H1 (cell line): ENCODE results near the gene EVI5. TPM values are rescaled to one million over a fixed set of nuclear protein-coding genes. Genes with fewer than 3 reads are reported as not detected.

ENCODE experiments used
- JUND ChIP-seq: IDR thresholded peaks from 2 replicates; pipeline ENCODE4 v1.6.1; 2011; ENCODE audit warnings: mild to moderate bottlenecking, improper control_type of control experiment, low read length
- SAP30 ChIP-seq: fragments of 300-600 bp; sonication (generic); IDR thresholded peaks from 2 replicates; pipeline ENCODE4 v1.7.1; 2012; ENCODE audit warnings: low read length, moderate library complexity, mild to moderate bottlenecking, inconsistent platforms; ENCODE audit not compliant: insufficient read depth, insufficient replicate concordance
- polyA plus RNA-seq, 7 experiments: library from polyadenylated mRNA; depleted of rRNA in 3 of 7; stranded (reverse) in 5 of 7; unstranded in 2 of 7; fragments of >200 nt in 5 of 7; fragments of 200-250 nt in 2 of 7; gene quantifications; 1 replicate in 5 of 7; 2 replicates in 1 of 7; 4 replicates in 1 of 7; pipeline versions ENCODE4 v1.2.1 to v1.2.3, GENCODE V29; 2011 to 2013; ENCODE audit warnings: missing spikeins in 2 of 7, mixed read lengths in 2 of 7
- total RNA-seq: library from RNA; stranded (reverse); fragmentation: NEBNext Ultra II Directional; extraction: Animal tissue kit (Norgen Biotek cat#: 25700); gene quantifications from 2 replicates; pipeline ENCODE4 v1.2.1, GENCODE V29; 2021
- TF ChIP-seq, protein P1 (sequence below): fragments of 300-600 bp; sonication (generic); IDR thresholded peaks from 2 replicates; pipeline ENCODE4 v1.7.1; 2012; ENCODE audit warnings: low read length, moderate library complexity, mild to moderate bottlenecking, inconsistent platforms; ENCODE audit not compliant: insufficient replicate concordance
- TF ChIP-seq, protein P2 (sequence below): IDR thresholded peaks from 2 replicates; pipeline ENCODE4 v1.6.1; 2012; ENCODE audit warnings: inconsistent platforms
- TF ChIP-seq, protein P3 (sequence below), 3 experiments: IDR thresholded peaks; 1 replicate in 2 of 3; 2 replicates in 1 of 3; pipeline versions ENCODE4 v1.5.1 to v1.6.1; 2011; ENCODE audit warnings: low read length in 3 of 3, mild to moderate bottlenecking in 3 of 3, inconsistent platforms in 2 of 3, low read depth in 1 of 3, moderate library complexity in 1 of 3; ENCODE audit not compliant: insufficient read depth in 1 of 3; ENCODE audit errors: control extremely low read depth in 1 of 3

The EVI5 gene
- total and polyA plus RNA-seq, 2 of the 8 experiments (the other 6 are each of a cell fraction or from before 2014, with no cell fraction given): 1.7 to 13.7 TPM

DNA sequence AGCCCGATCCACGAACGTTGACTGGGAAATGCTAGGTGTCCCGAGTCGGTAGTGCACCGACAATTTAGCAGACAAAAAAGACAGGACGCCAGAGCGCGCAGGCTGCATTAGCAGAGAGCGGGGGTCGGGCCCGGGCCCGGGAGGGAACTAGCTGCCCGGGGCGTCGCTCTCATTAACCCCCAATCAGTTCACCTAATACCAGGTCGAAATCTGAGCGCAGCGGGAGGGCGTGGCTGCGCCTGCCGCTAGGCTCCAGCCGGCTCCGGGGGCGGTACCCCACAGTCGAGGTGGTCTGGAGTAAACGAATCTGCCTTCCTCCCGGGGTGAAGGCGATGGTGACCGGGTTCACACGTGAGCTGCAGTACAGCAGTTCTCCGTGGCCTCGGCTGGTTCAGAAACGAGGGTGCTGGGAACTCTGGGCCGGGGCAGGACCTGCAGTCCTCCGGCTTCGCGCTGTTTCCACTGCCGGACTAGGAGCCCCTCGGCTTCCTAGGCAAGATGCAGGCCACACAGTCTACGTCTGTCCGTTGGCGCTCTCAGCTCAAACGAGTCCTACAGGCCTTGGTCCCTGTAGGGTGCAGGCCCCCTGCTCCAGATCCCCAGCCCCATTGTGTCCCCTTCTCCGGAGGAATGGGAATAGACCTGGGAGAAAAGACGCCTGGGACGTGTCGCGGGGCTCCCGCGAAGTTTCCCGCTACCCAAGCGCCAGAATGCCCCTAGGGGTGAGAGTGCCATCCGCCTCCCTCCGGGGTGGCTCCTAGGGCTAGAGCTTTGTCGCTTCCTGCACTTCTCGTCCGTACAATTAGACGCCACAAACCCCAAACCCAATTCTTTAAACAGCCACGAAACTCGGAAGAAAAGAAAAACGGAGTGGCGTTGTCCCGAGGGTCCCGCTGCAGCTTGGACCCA lies 300.2 kb downstream of the EVI5 start (continued):
- TF ChIP-seq, protein P1, sequence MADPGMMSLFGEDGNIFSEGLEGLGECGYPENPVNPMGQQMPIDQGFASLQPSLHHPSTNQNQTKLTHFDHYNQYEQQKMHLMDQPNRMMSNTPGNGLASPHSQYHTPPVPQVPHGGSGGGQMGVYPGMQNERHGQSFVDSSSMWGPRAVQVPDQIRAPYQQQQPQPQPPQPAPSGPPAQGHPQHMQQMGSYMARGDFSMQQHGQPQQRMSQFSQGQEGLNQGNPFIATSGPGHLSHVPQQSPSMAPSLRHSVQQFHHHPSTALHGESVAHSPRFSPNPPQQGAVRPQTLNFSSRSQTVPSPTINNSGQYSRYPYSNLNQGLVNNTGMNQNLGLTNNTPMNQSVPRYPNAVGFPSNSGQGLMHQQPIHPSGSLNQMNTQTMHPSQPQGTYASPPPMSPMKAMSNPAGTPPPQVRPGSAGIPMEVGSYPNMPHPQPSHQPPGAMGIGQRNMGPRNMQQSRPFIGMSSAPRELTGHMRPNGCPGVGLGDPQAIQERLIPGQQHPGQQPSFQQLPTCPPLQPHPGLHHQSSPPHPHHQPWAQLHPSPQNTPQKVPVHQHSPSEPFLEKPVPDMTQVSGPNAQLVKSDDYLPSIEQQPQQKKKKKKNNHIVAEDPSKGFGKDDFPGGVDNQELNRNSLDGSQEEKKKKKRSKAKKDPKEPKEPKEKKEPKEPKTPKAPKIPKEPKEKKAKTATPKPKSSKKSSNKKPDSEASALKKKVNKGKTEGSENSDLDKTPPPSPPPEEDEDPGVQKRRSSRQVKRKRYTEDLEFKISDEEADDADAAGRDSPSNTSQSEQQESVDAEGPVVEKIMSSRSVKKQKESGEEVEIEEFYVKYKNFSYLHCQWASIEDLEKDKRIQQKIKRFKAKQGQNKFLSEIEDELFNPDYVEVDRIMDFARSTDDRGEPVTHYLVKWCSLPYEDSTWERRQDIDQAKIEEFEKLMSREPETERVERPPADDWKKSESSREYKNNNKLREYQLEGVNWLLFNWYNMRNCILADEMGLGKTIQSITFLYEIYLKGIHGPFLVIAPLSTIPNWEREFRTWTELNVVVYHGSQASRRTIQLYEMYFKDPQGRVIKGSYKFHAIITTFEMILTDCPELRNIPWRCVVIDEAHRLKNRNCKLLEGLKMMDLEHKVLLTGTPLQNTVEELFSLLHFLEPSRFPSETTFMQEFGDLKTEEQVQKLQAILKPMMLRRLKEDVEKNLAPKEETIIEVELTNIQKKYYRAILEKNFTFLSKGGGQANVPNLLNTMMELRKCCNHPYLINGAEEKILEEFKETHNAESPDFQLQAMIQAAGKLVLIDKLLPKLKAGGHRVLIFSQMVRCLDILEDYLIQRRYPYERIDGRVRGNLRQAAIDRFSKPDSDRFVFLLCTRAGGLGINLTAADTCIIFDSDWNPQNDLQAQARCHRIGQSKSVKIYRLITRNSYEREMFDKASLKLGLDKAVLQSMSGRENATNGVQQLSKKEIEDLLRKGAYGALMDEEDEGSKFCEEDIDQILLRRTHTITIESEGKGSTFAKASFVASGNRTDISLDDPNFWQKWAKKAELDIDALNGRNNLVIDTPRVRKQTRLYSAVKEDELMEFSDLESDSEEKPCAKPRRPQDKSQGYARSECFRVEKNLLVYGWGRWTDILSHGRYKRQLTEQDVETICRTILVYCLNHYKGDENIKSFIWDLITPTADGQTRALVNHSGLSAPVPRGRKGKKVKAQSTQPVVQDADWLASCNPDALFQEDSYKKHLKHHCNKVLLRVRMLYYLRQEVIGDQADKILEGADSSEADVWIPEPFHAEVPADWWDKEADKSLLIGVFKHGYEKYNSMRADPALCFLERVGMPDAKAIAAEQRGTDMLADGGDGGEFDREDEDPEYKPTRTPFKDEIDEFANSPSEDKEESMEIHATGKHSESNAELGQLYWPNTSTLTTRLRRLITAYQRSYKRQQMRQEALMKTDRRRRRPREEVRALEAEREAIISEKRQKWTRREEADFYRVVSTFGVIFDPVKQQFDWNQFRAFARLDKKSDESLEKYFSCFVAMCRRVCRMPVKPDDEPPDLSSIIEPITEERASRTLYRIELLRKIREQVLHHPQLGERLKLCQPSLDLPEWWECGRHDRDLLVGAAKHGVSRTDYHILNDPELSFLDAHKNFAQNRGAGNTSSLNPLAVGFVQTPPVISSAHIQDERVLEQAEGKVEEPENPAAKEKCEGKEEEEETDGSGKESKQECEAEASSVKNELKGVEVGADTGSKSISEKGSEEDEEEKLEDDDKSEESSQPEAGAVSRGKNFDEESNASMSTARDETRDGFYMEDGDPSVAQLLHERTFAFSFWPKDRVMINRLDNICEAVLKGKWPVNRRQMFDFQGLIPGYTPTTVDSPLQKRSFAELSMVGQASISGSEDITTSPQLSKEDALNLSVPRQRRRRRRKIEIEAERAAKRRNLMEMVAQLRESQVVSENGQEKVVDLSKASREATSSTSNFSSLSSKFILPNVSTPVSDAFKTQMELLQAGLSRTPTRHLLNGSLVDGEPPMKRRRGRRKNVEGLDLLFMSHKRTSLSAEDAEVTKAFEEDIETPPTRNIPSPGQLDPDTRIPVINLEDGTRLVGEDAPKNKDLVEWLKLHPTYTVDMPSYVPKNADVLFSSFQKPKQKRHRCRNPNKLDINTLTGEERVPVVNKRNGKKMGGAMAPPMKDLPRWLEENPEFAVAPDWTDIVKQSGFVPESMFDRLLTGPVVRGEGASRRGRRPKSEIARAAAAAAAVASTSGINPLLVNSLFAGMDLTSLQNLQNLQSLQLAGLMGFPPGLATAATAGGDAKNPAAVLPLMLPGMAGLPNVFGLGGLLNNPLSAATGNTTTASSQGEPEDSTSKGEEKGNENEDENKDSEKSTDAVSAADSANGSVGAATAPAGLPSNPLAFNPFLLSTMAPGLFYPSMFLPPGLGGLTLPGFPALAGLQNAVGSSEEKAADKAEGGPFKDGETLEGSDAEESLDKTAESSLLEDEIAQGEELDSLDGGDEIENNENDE: no peak
- TF ChIP-seq JUND: no peak
- no peak for TF ChIP-seq SAP30
- TF ChIP-seq, protein P2, sequence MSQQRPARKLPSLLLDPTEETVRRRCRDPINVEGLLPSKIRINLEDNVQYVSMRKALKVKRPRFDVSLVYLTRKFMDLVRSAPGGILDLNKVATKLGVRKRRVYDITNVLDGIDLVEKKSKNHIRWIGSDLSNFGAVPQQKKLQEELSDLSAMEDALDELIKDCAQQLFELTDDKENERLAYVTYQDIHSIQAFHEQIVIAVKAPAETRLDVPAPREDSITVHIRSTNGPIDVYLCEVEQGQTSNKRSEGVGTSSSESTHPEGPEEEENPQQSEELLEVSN: peak; percentile 42; the same call in 1 of the 2 replicates
- TF ChIP-seq, protein P3, sequence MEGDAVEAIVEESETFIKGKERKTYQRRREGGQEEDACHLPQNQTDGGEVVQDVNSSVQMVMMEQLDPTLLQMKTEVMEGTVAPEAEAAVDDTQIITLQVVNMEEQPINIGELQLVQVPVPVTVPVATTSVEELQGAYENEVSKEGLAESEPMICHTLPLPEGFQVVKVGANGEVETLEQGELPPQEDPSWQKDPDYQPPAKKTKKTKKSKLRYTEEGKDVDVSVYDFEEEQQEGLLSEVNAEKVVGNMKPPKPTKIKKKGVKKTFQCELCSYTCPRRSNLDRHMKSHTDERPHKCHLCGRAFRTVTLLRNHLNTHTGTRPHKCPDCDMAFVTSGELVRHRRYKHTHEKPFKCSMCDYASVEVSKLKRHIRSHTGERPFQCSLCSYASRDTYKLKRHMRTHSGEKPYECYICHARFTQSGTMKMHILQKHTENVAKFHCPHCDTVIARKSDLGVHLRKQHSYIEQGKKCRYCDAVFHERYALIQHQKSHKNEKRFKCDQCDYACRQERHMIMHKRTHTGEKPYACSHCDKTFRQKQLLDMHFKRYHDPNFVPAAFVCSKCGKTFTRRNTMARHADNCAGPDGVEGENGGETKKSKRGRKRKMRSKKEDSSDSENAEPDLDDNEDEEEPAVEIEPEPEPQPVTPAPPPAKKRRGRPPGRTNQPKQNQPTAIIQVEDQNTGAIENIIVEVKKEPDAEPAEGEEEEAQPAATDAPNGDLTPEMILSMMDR (IDR thresholded peaks at IDR 0.05; ENCODE audit: control extremely low read depth in 1 of 3, insufficient read depth in 1 of 3, low read depth in 1 of 3, low read length in 3 of 3): no peak
